BLaER1 treated with 17β-estradiol and CSF1 and Interleukin-3, amounts not matched to agents 10 nM and 100 nM (cell line): Measurements from ENCODE around the gene RPL31.

ENCODE experiments used
- H3K27ac ChIP-seq, 11 experiments: shearing (Covaris generic); formaldehyde crosslinking; 2 replicates each; pipeline ENCODE4 v1.8.1; 2022
- H3K27me3 ChIP-seq, 11 experiments: shearing (Covaris generic); formaldehyde crosslinking; 2 replicates each; pipeline ENCODE4 v1.8.1; 2022
- H3K36me3 ChIP-seq, 11 experiments: shearing (Covaris generic); formaldehyde crosslinking; 2 replicates each; pipeline ENCODE4 v1.8.1; 2022
- H3K4me1 ChIP-seq, 10 experiments: shearing (Covaris generic); formaldehyde crosslinking; 2 replicates each; pipeline ENCODE4 v1.8.1; 2022
- H3K4me2 ChIP-seq, 11 experiments: shearing (Covaris generic); formaldehyde crosslinking; 2 replicates each; pipeline ENCODE4 v1.8.1; 2022
- H3K4me3 ChIP-seq, 10 experiments: shearing (Covaris generic); formaldehyde crosslinking; 2 replicates each; pipeline ENCODE4 v1.8.1; 2022
- H3K9ac ChIP-seq, 11 experiments: shearing (Covaris generic); formaldehyde crosslinking; 2 replicates each; pipeline ENCODE4 v1.8.1; 2022
- H3K9me3 ChIP-seq, 11 experiments: shearing (Covaris generic); formaldehyde crosslinking; replicated peaks in 1 of 11; 2 replicates each; pipeline ENCODE4 v1.8.1; 2022
- H4K20me1 ChIP-seq, 11 experiments: shearing (Covaris generic); formaldehyde crosslinking; 2 replicates each; pipeline ENCODE4 v1.8.1; 2022
- Cebpa-rat ChIP-seq, 11 experiments: shearing (Covaris generic); IDR thresholded peaks; 2 replicates each; pipeline ENCODE4 v1.8.1; 2022

RPL31 gene

GRCh38 chr2:101052147-101052546 is 50.1 kb downstream of the RPL31 start:
- Histone ChIP-seq H3K4me2 (no peak overlapping the region), H3K9me3 (peaks cover 0 to 17% (median 3%) of the 10 kb centered on the region in 11 experiments; a peak in 8 of 22 replicates), H3K27ac (no peak overlapping the region), H3K4me3 (no peak overlapping the region), H3K9ac (no peak overlapping the region), H3K4me1 (no peaks in the 10 kb centered on the region), H4K20me1 (peaks cover 0 to 8% (median 0%) of the 10 kb centered on the region in 11 experiments; a peak in 1 of 22 replicates), H3K36me3 (peaks cover 0 to 96% (median 0%) of the 10 kb centered on the region in 11 experiments; a peak in 7 of 22 replicates), H3K27me3 (no peaks in the 10 kb centered on the region)
- TF ChIP-seq Cebpa-rat (IDR thresholded peaks at IDR 0.05): no peak

- H4K20me1 ChIP-seq: peaks cover 0 to 10% (median 0%) of the 10 kb centered on the region in 11 experiments; a peak in 1 of 22 replicates
- no peak overlapping the region for H3K4me3 ChIP-seq
- no peaks in the 10 kb centered on the region for H3K4me1 ChIP-seq
- no peak overlapping the region for H3K4me2 ChIP-seq
- H3K27me3 ChIP-seq: no peaks in the 10 kb centered on the region
- no peak for TF ChIP-seq Cebpa-rat (IDR thresholded peaks at IDR 0.05)
- peaks cover 0 to 17% (median 3%) of the 10 kb centered on the region in 11 experiments; a peak in 8 of 22 replicates for H3K9me3 ChIP-seq
- no peak overlapping the region for H3K9ac ChIP-seq
- H3K36me3 ChIP-seq: peaks cover 0 to 96% (median 0%) of the 10 kb centered on the region in 11 experiments; a peak in 7 of 22 replicates
- no peak overlapping the region for H3K27ac ChIP-seq
Measured at GRCh38 chr2:101053117-101053516, 51.0 kb downstream of the RPL31 start.
